ENCODE results near the gene TCEANC2.

The TCEANC2 gene

GRCh38 chr1:54114001-54114400 is 60.6 kb downstream of the TCEANC2 start:
- no peak for TF ChIP-seq CTCF (IDR thresholded peaks at IDR 0.05)
- H3K4me3 ChIP-seq: no peak overlapping the region
- H3K9me3 ChIP-seq: no peaks in the 10 kb centered on the region
- intact Hi-C loops (cut with DNase I; ENCODE audit: low total_unique reads): no loop called here
- no peak for DNase-seq
- H3K27ac ChIP-seq: no peak overlapping the region
- H3K27me3 ChIP-seq: peaks cover 0 to 6% of the 10 kb centered on the region in 2 donors
- H3K4me1 ChIP-seq: no peaks in the 10 kb centered on the region
- no peaks in the 10 kb centered on the region for H3K36me3 ChIP-seq

GRCh38 chr1:54114955-54115354 is 61.5 kb downstream of the TCEANC2 start:
- no peaks in the 10 kb centered on the region for H3K9me3 ChIP-seq
- intact Hi-C loops (cut with DNase I; ENCODE audit: low total_unique reads): no loop called here
- H3K36me3 ChIP-seq: no peaks in the 10 kb centered on the region
- peaks cover 0 to 6% of the 10 kb centered on the region in 2 donors for H3K27me3 ChIP-seq
- TF ChIP-seq CTCF (IDR thresholded peaks at IDR 0.05): no peak
- no peak for DNase-seq
- H3K4me3 ChIP-seq: no peak overlapping the region
- no peak overlapping the region for H3K27ac ChIP-seq
- no peaks in the 10 kb centered on the region for H3K4me1 ChIP-seq

- TF ChIP-seq CTCF (IDR thresholded peaks at IDR 0.05): no peak
- intact Hi-C loops (cut with DNase I; ENCODE audit: low total_unique reads): no loop called here
- no peak for DNase-seq
- H3K4me3 ChIP-seq: no peak overlapping the region
- H3K9me3 ChIP-seq: no peaks in the 10 kb centered on the region
- H3K36me3 ChIP-seq: no peaks in the 10 kb centered on the region
- H3K27ac ChIP-seq: no peak overlapping the region
- H3K4me1 ChIP-seq: no peaks in the 10 kb centered on the region
- peaks cover 0 to 6% of the 10 kb centered on the region in 2 donors for H3K27me3 ChIP-seq
Measured at GRCh38 chr1:54115520-54115919, 62.1 kb downstream of the TCEANC2 start.

- no peaks in the 10 kb centered on the region for H3K9me3 ChIP-seq
- TF ChIP-seq CTCF (IDR thresholded peaks at IDR 0.05): no peak
- H3K27me3 ChIP-seq: peaks cover 0 to 6% of the 10 kb centered on the region in 2 donors
- H3K36me3 ChIP-seq: no peaks in the 10 kb centered on the region
- H3K27ac ChIP-seq: no peak overlapping the region
- no peak overlapping the region for H3K4me3 ChIP-seq
- no peak for DNase-seq
- peaks cover 0 to 13% (median 6%) of the 10 kb centered on the region in 4 donors for H3K4me1 ChIP-seq
- intact Hi-C loops (cut with DNase I; ENCODE audit: low total_unique reads): no loop called here
Measured at GRCh38 chr1:54117815-54118563, 64.6 kb downstream of the TCEANC2 start.

GRCh38 chr1:54118704-54119103 is 65.3 kb downstream of the TCEANC2 start:
- Histone ChIP-seq H3K4me3 (no peak overlapping the region), H3K27ac (no peak overlapping the region), H3K9me3 (no peaks in the 10 kb centered on the region), H3K27me3 (peaks cover 0 to 6% of the 10 kb centered on the region in 2 donors), H3K36me3 (no peaks in the 10 kb centered on the region), H3K4me1 (peaks cover 0 to 13% (median 6%) of the 10 kb centered on the region in 4 donors)
- intact Hi-C loops (cut with DNase I; ENCODE audit: low total_unique reads): no loop called here
- no peak for DNase-seq
- TF ChIP-seq CTCF (IDR thresholded peaks at IDR 0.05): no peak

All from tibial artery (tissue), 4 donors.